Stomach (tissue), 4 donors: ENCODE data around the gene PHF2.

Source experiments
- CTCF ChIP-seq, 7 experiments: fragments of 450-650 bp in 4 of 7; fragments of 200-600 bp in 3 of 7; sonication (generic) in 3 of 7; IDR thresholded peaks; one replicate each; pipeline ENCODE4 v1.5.1; 2016 to 2019; ENCODE audit warnings: antibody characterized with exemption in 7 of 7, control low read depth in 2 of 7, mild to moderate bottlenecking in 1 of 7
- POLR2A ChIP-seq, 4 donors: fragments of 450-650 bp; IDR thresholded peaks; one replicate each; pipeline ENCODE4 v1.6.1; 2016; ENCODE audit warnings: antibody characterized with exemption in 4 of 4, control low read depth in 2 of 4, mild to moderate bottlenecking in 1 of 4, moderate library complexity in 1 of 4

- TF ChIP-seq CTCF (IDR thresholded peaks at IDR 0.05) (no peak), POLR2A (IDR thresholded peaks at IDR 0.05) (no peak)
Observed at GRCh38 chr9:93710370-93710723, 134.0 kb downstream of the PHF2 start.
